H4 (cell line): ENCODE data around the gene PON2. TPM values are rescaled to one million over a fixed set of nuclear protein-coding genes. Genes with fewer than 3 reads are reported as not detected.

ENCODE experiments used
- DNase-seq: peaks from one replicate; pipeline ENCODE4 v3.0.0-alpha.2; 2015; ENCODE audit warnings: low spot score
- total RNA-seq: library from RNA; depleted of rRNA; stranded (reverse); fragments of >200 nt; shearing (Covaris generic); gene quantifications from 2 replicates; pipeline ENCODE4 v1.2.3, GENCODE V29; 2014

Gene PON2
- total RNA-seq, 1 experiment from 2014 or later: 222 TPM

DNA sequence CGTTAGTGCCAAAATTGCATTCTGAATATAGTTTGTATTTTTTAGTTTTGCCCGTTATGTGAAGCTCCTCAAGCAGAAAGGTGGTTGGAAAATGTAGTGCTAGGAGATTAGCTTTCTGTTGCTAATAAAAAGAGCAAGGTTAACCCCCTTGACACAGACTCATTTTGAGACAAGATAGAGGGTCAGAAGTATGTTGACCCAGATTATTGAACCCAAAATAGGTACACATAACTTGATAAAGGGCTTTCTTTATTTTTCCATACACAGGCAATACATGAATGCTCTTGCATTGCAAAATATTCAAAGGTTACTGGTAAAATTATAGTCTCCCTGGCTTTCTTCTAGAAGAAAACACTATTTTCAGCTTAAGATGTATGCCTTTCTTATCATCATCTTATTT, 10.0 kb upstream of the PON2 start:
- DNase-seq: no peak

DNA sequence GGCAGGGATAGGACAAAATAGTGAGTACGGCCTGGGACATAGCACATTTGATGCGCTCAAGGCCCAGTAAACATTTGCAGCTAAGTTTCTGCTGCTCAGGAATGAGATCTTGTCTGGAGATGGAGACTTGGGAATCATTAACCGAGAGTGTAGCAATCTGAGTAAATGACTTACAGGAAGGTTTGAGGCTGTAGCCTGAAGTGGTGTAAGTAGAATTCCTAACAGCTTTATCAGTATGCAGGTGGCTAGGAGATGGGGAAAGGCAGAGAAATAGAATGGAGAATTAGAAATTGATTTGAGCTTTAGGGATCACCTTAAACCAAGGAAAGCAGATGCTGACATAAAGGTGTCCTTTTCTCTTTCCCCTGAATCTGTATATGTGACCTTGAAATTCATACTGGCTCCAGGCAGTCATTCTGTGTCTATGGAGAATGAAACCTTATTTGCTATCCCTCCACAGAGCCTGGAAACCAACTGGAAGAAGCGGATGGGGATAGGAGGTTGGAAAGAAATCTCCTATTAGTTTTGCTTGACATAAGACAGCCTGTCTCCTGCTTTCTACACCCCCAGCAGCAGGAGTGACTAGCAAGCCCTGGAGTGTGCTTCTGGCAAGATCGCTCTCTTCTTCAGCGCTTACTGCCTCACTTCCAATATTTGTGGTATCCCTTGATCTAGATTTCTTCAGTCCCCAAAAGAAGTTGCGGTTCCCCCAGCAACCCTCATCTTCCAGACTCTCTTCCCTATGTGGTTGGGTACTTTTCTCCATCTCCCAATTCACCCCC, 6.4 kb upstream of the PON2 start:
- no peak for DNase-seq

DNA sequence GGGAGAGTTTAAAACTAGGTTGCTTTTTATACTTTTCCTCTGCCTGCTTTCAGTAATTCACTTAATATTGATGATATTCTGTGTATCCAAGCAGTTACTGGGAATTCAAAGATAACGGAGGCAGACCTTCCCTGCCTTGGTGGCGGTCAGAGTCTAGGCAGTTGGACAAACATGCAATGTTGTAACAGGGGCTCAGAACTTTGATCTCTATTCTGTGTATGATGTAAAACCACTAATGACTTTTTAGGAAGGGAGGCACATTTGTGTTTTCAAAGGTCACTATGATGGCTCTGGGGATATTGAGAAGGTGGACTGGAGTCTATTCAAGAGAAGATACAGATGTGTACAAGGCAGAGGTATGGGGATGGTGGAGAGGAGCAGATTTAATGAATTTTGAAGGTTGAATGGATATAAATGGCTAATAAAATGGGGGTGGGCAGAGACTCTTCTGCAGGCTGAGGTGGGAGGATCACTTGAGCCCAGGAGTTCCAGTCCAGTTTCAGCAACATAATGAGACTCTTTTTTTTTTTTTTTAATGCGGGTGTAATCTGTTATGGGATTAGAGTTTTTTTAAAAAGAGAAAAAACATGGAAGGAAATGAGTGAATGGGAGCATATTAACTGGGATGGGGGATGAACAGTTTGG, 5.7 kb upstream of the PON2 start:
- DNase-seq: no peak

DNA sequence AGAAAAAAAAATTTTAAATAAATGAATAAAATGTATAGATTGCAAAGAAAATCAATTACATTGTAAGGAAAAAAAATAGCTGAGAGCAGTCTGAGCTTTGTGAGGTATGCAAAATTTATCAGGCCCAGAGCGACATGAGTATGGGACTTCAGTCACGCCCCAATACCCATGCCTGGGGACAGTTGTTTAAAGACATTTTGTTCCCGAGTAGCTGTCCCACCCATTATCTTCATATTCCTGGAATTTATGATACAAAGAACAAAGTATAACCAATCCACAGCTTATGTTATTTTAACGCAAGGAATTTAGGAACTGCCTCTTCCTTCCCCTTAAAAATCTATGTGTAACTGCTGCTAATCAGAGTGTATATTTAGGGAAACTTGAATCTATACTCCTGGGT, 1.6 kb upstream of the PON2 start:
- no peak for DNase-seq

DNA sequence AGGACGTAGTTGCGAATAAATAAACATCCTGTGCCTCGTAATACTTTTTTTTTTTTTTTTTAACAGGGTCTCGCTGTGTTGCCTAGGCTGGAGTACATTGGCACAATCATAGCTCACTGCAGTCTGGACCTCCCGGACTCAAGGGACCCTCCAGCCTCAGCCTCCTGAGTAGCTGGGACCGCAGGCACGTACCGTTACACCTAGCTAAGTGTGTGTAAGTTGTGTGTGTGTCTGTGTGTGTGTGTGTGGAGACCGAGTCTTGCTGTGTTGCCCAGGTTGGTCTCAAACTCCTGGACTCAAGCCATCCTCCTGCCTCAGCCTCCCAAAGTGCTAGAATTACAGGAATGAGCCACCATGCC, 573 bp upstream of the PON2 start:
- no peak for DNase-seq

DNA sequence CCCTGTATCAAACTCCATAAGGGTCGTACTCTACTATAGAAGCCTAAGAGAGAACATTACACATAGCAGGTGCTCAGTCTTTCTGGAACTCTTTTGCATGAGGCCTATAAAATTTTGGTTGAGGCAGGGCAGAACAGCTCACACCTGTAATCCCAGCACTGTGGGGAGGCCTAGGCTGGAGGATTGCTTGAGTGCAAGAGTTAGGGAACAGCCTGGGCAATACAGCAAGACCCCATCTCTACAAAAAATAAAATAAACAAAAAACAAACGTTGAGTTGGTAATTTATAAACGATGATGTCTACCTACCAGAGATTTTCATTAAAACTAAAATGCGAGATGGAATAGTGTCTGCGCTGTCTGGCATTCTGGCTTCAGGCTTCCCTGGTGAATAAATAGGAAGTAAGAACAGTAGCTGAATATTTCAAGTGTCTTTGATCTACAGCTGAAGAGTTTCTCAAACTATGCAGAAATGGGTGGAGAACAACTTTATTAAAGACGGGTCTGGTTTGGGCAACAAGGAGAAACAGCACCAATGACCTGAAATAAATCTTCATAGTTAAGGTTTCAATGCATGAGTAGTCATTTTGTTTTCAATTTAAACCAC, 774 bp downstream of the PON2 start:
- DNase-seq: no peak

DNA sequence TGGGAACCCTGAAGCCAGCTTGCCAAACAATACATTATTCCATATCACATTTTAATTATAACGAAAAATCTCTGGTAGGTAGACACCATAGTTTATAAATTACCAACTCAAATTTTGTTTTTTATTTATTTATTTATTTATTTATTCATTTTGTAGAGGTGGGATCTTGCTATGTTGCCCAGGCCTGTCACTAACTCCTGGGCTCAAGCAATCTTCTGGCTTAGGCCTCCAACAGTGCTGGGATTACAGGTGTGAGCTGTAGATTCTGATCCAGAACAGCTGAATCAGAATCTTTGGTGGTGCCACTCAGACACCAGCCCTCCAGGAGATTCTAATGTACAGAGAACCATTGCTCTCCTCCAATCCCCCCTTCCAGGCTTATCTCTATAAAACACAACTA, 1.7 kb downstream of the PON2 start:
- DNase-seq: no peak

DNA sequence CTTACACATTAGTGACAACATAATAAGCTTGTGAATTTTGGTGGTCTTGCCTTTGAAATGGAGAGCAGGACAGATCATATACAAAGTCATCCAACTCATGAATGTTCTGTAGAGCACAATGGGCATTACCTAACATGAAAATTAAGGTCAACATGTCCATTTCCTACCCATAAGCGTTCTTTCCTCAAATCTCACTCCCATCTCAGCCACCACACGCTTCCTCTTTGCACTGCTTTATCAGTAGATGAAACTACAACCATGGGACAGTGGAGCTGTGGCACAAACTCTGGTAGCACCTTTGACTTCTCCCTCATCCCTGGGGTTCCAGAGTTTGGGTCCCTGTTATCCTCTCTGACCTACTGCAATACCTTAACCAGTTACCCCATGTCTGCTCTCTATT, 2.2 kb downstream of the PON2 start:
- DNase-seq: no peak

DNA sequence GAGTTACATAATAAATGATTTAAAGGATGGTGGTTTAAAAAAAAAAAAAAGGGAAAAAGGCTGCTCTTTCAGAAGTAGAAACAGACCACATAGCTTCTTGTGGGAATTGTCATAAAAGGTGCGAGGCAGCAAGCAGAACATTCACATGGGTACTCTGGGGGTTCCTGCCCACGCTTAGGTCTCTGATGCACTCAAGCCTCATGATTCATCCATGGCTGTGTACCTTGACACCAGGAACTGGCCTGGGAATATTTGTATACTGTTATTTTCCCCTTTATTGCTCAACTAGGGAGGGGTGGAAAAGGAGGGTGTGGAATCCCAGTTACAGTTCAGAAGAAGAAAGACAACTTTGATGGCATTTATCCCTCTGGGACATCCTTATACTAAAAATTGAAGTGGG, 4.0 kb downstream of the PON2 start:
- peak; percentile 12 for DNase-seq

DNA sequence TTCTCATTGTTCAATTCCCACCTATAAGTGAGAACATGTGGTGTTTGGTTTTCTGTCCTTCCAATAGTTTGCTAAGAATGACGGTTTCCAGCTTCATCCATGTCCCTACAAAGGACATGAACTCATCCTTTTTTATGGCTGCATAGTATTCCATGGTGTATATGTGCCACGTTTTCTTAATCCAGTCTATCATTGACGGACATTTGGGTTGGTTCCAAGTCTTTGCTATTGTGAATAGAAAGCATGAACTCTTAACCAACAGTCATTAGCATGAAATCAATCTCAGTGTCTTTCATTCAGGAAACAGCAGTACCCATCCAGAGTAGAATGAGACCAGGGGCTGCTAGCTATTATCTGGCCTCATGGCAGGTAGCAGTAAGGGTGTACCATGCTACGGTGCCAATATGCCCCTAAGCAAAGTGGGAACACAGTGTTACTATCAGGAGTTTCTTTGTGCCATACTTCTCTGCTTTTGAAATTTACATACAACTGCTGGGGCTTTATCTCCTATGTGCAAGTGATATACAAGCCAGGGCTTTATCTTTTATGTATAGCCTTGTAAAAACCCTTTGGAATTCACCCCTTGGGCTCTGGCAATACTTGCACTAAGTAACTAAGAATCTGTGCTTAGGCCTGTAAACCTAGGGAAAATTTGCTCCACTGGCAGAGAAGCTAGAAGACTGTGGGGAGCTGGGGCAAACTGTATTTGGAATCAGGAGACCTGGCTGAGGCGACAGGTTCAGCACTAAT, 5.4 kb downstream of the PON2 start:
- DNase-seq: no peak

DNA sequence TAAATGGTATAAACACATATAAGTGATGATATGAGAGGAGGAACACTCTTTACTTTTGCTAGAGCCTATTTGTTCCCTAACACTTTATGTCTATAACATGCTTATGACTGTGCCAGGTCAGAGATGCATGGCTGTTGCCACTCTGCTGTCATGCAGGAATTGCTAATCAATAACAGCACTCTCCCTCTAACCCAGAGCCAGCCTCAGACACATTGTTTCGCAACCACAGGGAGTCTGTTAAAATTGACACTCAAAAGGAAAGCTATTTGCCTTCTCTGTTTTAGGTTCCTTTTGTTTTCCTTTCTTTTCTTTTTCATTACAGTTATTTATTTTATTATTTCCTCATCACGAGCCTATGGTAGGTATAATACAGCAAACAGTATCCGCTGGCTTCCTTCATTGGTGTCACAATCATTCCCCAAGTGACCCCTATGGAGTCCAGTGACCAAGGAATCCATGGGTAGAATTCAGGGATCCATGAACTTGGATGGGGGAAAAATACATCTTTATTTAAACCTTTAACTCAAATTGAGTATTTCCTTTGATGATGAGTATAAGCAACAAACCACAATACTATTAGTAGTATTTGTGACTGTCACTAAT, 6.8 kb downstream of the PON2 start:
- DNase-seq: no peak

DNA sequence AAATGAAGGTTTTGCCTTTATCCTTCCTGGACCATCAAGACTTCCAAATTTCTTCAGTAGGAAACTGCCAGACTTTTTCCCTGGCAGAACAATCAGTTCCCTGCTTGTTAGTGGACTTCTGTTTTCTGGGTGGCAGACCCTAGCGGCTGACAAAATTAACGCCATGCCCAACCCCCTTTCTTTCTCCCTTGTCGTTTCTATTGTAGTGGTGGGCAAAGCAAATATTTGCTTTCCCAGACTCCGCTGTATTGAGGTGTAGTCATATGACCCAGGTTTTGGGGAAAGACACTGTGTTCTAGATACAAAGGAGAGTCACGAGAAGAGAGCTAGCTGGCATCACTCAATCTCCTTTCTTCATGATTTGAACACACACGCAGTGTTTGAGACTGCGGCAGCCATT, 7.7 kb downstream of the PON2 start:
- no peak for DNase-seq

DNA sequence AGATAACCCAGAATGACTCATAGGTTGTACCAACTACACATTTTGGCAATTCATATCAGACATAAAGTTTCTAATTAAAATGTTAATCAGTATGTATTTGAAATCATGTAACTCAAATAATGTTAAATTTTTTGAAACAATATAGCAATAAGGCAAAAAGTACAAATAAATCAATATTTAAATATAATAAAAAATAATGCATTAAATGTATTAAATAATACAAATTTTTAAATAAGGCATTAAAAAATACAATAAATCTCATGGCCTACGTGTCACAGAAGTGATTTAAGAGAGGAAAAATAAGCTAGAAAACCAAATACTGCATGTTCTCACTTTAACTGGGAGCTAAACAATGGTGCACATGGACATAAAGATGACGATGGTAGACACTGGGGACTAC, 9.1 kb downstream of the PON2 start:
- no peak for DNase-seq

DNA sequence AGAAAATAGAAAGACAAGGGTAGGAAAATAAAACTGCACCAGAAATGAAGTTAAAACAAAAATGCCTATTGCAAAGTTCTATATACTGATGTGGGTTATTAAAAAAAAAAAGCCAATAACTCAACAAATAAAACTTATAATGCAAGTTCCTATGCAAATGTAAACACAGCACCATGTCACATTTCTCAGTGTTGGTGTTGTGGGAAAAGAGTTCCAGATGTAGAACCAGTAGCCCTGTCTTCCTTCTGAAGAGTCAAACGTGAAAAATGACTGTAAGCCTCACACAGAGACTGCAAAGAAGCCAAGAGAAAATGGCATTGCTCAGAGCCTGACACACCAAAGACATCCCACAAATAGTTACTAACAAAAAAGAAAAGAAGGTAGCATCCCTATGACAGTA, 10.1 kb downstream of the PON2 start:
- DNase-seq: no peak

DNA sequence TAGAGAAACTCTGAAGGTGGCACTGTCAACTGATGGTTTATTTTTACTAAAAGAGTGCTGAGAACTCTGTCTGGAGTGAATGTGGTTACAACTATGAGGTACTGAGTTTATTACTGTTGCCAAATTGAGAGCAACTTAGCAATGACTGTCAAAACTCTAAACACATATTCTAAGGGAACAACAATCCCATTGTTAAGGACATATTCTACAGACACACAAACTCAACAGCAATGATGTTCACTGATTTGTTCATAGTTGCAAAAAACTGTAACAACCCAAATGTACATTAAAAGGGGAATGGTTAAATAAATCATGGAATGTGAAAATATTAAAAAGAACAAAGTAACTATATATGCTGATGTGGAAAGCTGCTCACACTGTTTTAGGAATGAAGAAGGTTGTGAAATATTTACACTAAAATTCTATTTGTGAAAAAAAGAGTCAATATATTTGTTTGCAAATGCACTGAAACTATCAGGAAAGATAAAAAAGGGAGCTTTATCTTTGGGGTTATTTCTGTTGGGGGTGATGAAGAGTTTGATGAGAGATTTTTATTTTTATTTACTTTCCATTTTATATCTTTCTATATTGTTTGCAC, 12.9 kb downstream of the PON2 start:
- DNase-seq: no peak

DNA sequence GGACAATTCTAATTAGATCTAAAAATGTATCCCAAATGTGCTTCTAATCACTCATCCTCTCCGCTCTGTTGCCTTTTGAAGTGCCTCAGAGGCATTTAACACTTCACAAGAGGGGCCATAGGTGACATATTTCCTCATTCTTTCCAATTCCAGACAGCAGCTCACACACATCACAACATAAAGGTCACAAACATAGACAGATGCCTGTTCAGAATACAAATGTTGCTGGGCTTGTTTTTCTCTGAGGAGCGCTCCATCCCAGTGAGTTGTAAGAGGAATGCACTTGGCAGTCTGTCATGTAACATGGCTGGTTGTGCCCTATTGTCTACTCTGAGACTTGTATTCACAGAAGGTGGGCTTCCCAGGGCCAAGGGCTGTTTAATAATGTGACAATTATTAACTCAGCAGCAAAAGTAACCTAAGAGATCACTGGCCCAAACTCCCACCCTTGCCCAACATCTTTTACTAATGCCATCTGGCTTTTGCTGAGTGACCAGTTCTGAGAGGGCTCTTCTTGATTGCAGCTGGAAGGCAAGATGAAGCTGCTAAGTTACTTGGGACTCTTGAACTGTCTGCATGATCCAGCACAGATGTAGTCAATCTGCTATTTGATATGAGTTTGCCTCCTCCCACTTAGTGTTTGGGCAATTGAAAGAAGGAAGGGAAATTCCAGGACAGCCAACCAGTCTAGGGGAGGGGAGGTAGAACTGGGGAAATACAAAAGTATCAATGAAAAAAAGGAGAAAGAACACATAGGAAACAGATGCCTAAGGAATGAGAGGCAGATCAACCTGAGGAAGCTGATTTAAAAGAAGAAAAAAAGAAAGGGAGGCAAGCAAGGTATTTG, 13.6 kb downstream of the PON2 start:
- DNase-seq: no peak

DNA sequence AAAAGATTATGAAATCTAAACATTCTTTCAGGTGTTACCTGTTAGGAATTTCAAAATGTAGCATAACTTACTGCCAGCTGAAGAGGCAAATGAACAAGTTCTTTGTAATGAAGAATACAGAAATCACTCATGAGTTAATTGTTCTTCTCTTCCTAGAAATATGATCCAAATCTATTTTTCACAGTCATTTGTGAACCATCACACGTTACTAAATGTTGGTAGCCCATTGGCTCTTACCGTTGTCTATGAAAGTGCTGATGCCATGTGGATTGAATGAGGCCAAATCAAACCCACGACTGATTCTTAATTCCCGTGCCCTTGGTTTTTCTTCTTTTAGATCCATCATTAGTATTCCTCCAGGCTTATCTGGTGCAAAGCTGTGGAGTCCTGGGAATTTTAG, 22.8 kb downstream of the PON2 start:
- DNase-seq: no peak

DNA sequence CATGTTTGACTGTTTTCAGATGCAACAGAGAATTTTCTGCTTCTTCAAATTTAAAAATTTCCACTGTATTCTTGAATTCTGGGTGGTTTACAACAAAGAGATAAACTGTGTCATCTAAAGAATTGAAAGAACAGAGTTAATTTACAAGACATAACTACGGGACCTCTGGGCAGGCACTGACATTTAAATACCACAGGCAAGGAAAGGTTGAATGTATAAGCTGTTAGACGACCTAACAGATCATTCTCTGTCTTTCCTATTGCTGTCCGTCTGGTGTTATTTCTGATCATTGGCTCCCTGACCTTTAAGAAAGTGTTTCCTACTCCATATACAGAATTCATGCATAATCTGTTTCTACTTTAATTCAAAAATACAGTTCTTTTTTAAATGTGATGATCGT, 23.2 kb downstream of the PON2 start:
- DNase-seq: no peak

DNA sequence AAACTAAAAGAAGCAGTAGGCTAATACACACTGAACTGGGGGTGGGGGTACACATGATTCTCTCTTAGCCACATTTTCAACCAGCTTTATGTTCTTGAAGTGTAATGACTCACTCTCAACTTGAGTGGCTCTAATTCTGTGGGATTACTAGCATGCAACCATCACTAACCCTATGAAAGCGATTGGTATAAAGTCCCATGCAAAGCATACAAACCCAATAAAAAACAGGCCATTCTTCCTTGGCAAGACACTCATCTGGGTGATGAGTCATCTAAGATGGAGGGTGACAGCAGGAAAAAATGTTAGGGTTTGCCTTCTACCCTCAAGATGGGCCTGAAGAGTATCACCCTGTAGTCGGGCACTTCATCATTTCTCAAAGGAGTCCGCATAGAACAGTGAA, 23.8 kb downstream of the PON2 start:
- DNase-seq: peak; percentile 21

DNA sequence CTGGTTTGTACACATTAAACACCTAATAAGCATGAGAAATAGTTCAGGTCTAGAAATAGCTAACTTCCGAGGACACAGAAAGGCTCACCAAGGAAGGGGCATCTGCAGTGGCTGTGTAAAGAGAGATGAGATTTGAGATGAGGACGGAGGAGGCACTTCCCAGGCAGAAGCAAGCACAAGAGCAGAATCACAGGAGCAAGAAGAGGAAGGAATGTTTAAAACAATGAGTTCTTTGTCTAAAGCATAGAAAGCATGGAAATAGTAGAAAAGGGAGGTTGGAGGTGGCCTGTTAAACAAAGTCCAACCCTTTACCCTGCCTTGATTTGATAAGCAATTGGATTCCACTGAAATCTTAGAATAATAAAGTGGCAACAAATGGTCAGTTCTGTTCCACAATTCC, 27.1 kb downstream of the PON2 start:
- DNase-seq: no peak

DNA sequence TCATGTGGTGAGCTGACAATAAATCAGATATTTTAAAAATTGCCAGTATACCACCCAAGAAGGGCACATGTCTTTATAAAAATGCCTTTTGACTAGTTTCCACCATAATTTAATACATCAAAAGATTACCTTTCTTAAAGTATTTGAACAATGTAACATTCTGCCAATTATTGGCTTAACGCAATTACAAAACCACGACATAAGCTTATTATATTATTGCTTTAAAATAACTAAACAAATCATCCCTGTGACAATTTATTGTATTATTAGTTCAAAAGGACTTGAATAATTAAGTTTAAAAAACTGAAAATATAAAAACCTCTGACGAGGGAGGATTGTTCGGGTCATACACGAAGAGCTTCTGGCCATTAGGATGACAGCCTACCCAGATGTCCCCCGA, 29.0 kb downstream of the PON2 start:
- DNase-seq: no peak
